Mesendoderm (in vitro differentiated cells): ENCODE results near the gene TINCR.

Experiments
- DNase-seq: peaks from one replicate; pipeline ENCODE4 v3.0.0; 2013
- H2AK5ac ChIP-seq: 2 replicates; pipeline ENCODE4 v1.6.1; 2013; ENCODE audit warnings: low read length, inconsistent platforms
- H2BK120ac ChIP-seq: 2 replicates; pipeline ENCODE4 v1.6.1; 2013; ENCODE audit warnings: low read depth, mild to moderate bottlenecking, low read length, moderate library complexity, mixed read lengths
- H2BK15ac ChIP-seq: replicated peaks from 2 replicates; pipeline ENCODE4 v1.6.1; 2013; ENCODE audit warnings: low read depth, mild to moderate bottlenecking, moderate library complexity
- H2BK5ac ChIP-seq: 2 replicates; pipeline ENCODE4 v1.6.1; 2013; ENCODE audit warnings: low read length, inconsistent platforms
- H3K18ac ChIP-seq: 2 replicates; pipeline ENCODE4 v1.6.1; 2013; ENCODE audit warnings: mild to moderate bottlenecking, low read length, mixed read lengths
- H3K23ac ChIP-seq: one replicate; pipeline ENCODE4 v1.6.1; 2013; ENCODE audit warnings: low read length
- H3K27ac ChIP-seq: 2 replicates; pipeline ENCODE4 v1.5.1; 2013; ENCODE audit warnings: low read depth, mild to moderate bottlenecking, inconsistent platforms, low read length, moderate library complexity
- H3K27me3 ChIP-seq: 2 replicates; pipeline ENCODE4 v1.6.1; 2013; ENCODE audit warnings: low read length, control low read depth, mild to moderate bottlenecking, inconsistent platforms; ENCODE audit not compliant: insufficient read depth, poor library complexity
- H3K36me3 ChIP-seq: 2 replicates; pipeline ENCODE4 v1.6.1; 2013; ENCODE audit warnings: low read length, inconsistent platforms; ENCODE audit not compliant: control insufficient read depth, insufficient read depth
- H3K4ac ChIP-seq: one replicate; pipeline ENCODE4 v1.6.1; 2013; ENCODE audit warnings: low read depth, mild to moderate bottlenecking, low read length, moderate library complexity
- H3K4me1 ChIP-seq: 2 replicates; pipeline ENCODE4 v1.6.1; 2013; ENCODE audit warnings: low read depth, low read length, inconsistent platforms; ENCODE audit not compliant: control insufficient read depth
- H3K4me2 ChIP-seq: 2 replicates; pipeline ENCODE4 v1.6.1; 2013; ENCODE audit warnings: low read length
- H3K4me3 ChIP-seq: 2 replicates; pipeline ENCODE4 v1.5.1; 2013; ENCODE audit warnings: mild to moderate bottlenecking, low read length
- H3K56ac ChIP-seq: one replicate; pipeline ENCODE4 v1.6.1; 2013; ENCODE audit warnings: low read length
- H3K79me1 ChIP-seq: 2 replicates; pipeline ENCODE4 v1.6.1; 2013; ENCODE audit warnings: low read length, inconsistent platforms
- H3K79me2 ChIP-seq: 2 replicates; pipeline ENCODE4 v1.6.1; 2013; ENCODE audit warnings: mild to moderate bottlenecking, low read length; ENCODE audit not compliant: control insufficient read depth, insufficient read depth
- H3K9ac ChIP-seq: 2 replicates; pipeline ENCODE4 v1.6.1; 2013; ENCODE audit warnings: low read length, inconsistent platforms
- H4K5ac ChIP-seq: one replicate; pipeline ENCODE4 v1.6.1; 2013; ENCODE audit warnings: low read length
- H4K8ac ChIP-seq: one replicate; pipeline ENCODE4 v1.6.1; 2013; ENCODE audit warnings: low read depth, mild to moderate bottlenecking, control low read depth, low read length, moderate library complexity
- WGBS: extraction: QIAGEN DNeasy Blood & Tissue Kit; methylation state at CpG from one replicate; pipeline ENCODE4 v1.1.7; 2013; ENCODE audit warnings: low lambda C conversion rate, missing lambda C conversion rate; ENCODE audit not compliant: insufficient coverage; ENCODE audit errors: extremely low coverage; 5-methylcytosine and 5-hydroxymethylcytosine counted together

The TINCR gene

DNA sequence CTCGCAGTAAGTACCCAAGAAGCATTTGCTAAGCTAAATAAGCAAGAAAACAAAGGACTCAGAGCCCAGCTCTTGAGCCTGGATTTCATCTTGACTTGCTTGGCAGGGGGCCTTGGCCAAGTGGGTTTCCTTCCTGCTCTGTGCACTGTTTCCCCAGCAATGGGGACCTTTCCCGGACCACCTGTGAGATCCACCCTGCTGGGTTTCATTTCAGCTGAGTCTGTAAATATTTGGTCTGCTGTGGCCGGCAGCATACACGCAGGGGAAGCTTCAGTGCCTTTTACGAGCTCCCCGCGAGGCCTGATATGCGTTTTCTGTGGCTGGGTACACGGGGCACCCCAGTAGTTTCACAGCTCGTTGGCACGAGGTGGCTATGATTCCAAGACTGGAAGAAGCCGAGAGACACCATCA, 12.4 kb upstream of the TINCR start:
- no CpG with 5 or more reads among the region's 12 CpGs for WGBS

GRCh38 chr19:5579697-5580096, 11.9 kb upstream of the TINCR start:
- Histone ChIP-seq H3K18ac (no peak overlapping the region), H2BK5ac (no peak overlapping the region), H3K27me3 (no peaks in the 10 kb centered on the region), H2BK15ac (no peak overlapping the region), H2AK5ac (no peak overlapping the region), H3K36me3 (no peaks in the 10 kb centered on the region), H3K27ac (no peak overlapping the region), H3K9ac (no peak overlapping the region), H3K4ac (no peak overlapping the region), H3K4me2 (no peak overlapping the region), H2BK120ac (no peak overlapping the region), H3K23ac (no peak overlapping the region), H3K4me1 (no peaks in the 10 kb centered on the region), H3K79me2 (no peaks in the 10 kb centered on the region), H3K4me3 (no peak overlapping the region), H3K56ac (no peak overlapping the region), H3K79me1 (no peaks in the 10 kb centered on the region), H4K8ac (no peak overlapping the region), H4K5ac (no peak overlapping the region)
- WGBS: no CpG with 5 or more reads among the region's 7 CpGs
- no peak for DNase-seq

More for the DNA sequence above, 12.4 kb upstream of the TINCR start:
- Histone ChIP-seq H2BK120ac (no peak overlapping the region), H2AK5ac (no peak overlapping the region), H3K9ac (no peak overlapping the region), H3K36me3 (no peaks in the 10 kb centered on the region), H2BK5ac (no peak overlapping the region), H3K27ac (no peak overlapping the region), H3K56ac (no peak overlapping the region), H4K5ac (no peak overlapping the region), H4K8ac (no peak overlapping the region), H3K18ac (no peak overlapping the region), H3K23ac (no peak overlapping the region), H3K4ac (no peak overlapping the region), H2BK15ac (no peak overlapping the region), H3K79me1 (no peaks in the 10 kb centered on the region), H3K4me2 (no peak overlapping the region), H3K79me2 (no peaks in the 10 kb centered on the region), H3K4me3 (no peak overlapping the region), H3K4me1 (peaks cover under 1% of the 10 kb centered on the region), H3K27me3 (no peaks in the 10 kb centered on the region)
- no peak for DNase-seq

DNA sequence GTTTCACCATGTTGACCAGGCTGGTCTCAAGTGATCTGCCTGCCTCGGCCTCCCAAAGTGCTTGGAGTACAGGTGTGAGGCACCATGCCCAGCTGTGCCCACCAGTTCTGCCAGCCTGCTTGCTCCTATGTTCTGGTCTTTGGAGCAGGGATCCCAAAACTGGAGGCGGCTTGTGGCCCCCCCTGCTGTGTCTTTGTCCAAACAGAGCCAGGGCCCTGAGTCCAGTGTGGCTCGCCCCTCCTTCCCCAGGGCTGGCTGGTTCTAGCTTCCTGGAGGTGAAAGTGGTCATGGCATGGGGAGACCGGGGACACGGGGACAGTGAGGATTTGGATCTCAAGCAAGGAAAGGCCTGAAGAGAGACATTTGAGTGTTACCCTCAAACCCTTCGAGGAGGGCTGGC, 11.5 kb upstream of the TINCR start:
- H3K23ac ChIP-seq: no peak overlapping the region
- no peak overlapping the region for H4K8ac ChIP-seq
- no peak overlapping the region for H4K5ac ChIP-seq
- no peaks in the 10 kb centered on the region for H3K79me1 ChIP-seq
- no peak overlapping the region for H3K4ac ChIP-seq
- H3K56ac ChIP-seq: no peak overlapping the region
- H3K36me3 ChIP-seq: no peaks in the 10 kb centered on the region
- no peaks in the 10 kb centered on the region for H3K79me2 ChIP-seq
- WGBS: no CpG with 5 or more reads among the region's 6 CpGs
- H3K9ac ChIP-seq: no peak overlapping the region
- no peak overlapping the region for H3K27ac ChIP-seq
- no peaks in the 10 kb centered on the region for H3K27me3 ChIP-seq
- H2BK15ac ChIP-seq: no peak overlapping the region
- no peak overlapping the region for H3K4me3 ChIP-seq
- no peak for DNase-seq
- H2AK5ac ChIP-seq: no peak overlapping the region
- H3K18ac ChIP-seq: no peak overlapping the region
- no peak overlapping the region for H3K4me2 ChIP-seq
- no peak overlapping the region for H2BK5ac ChIP-seq
- no peak overlapping the region for H2BK120ac ChIP-seq
- H3K4me1 ChIP-seq: no peaks in the 10 kb centered on the region

- peak; percentile 55 for DNase-seq
- no peak overlapping the region for H2AK5ac ChIP-seq
- no peak overlapping the region for H2BK5ac ChIP-seq
- no peak overlapping the region for H2BK120ac ChIP-seq
- no peaks in the 10 kb centered on the region for H3K79me1 ChIP-seq
- H3K4me1 ChIP-seq: no peaks in the 10 kb centered on the region
- no peak overlapping the region for H3K18ac ChIP-seq
- no peak overlapping the region for H3K23ac ChIP-seq
- H3K4me3 ChIP-seq: no peak overlapping the region
- H4K5ac ChIP-seq: no peak overlapping the region
- no peak overlapping the region for H3K4ac ChIP-seq
- H3K4me2 ChIP-seq: no peak overlapping the region
- H3K27ac ChIP-seq: no peak overlapping the region
- no peaks in the 10 kb centered on the region for H3K79me2 ChIP-seq
- peak overlapping the region; percentile 75 for H3K56ac ChIP-seq
- no peak overlapping the region for H2BK15ac ChIP-seq
- no peaks in the 10 kb centered on the region for H3K27me3 ChIP-seq
- no peaks in the 10 kb centered on the region for H3K36me3 ChIP-seq
- H4K8ac ChIP-seq: no peak overlapping the region
- no CpG with 5 or more reads among the region's 28 CpGs for WGBS
- peak overlapping the region; percentile 31 for H3K9ac ChIP-seq
Observed at GRCh38 chr19:5578097-5578846, 10.5 kb upstream of the TINCR start.

- no peak overlapping the region for H3K56ac ChIP-seq
- no peak overlapping the region for H4K8ac ChIP-seq
- H2BK15ac ChIP-seq: no peak overlapping the region
- no CpG with 5 or more reads among the region's 6 CpGs for WGBS
- H2BK120ac ChIP-seq: no peak overlapping the region
- DNase-seq: no peak
- H3K79me2 ChIP-seq: no peaks in the 10 kb centered on the region
- no peak overlapping the region for H3K23ac ChIP-seq
- H3K36me3 ChIP-seq: no peaks in the 10 kb centered on the region
- H4K5ac ChIP-seq: no peak overlapping the region
- H3K27ac ChIP-seq: no peak overlapping the region
- no peak overlapping the region for H3K4ac ChIP-seq
- H2AK5ac ChIP-seq: no peak overlapping the region
- H3K18ac ChIP-seq: no peak overlapping the region
- no peak overlapping the region for H3K4me2 ChIP-seq
- no peak overlapping the region for H2BK5ac ChIP-seq
- H3K27me3 ChIP-seq: no peaks in the 10 kb centered on the region
- no peak overlapping the region for H3K4me3 ChIP-seq
- no peaks in the 10 kb centered on the region for H3K4me1 ChIP-seq
- no peak overlapping the region for H3K9ac ChIP-seq
- no peaks in the 10 kb centered on the region for H3K79me1 ChIP-seq
Observed at GRCh38 chr19:5575590-5575989, 7.8 kb upstream of the TINCR start.
